Measurements from ENCODE around the gene SGMS2. TPM values are rescaled to one million over a fixed set of nuclear protein-coding genes. Genes with fewer than 3 reads are reported as not detected.

Gene SGMS2
- total RNA-seq, 1 donor from 2014 or later = 67.8 TPM

DNA sequence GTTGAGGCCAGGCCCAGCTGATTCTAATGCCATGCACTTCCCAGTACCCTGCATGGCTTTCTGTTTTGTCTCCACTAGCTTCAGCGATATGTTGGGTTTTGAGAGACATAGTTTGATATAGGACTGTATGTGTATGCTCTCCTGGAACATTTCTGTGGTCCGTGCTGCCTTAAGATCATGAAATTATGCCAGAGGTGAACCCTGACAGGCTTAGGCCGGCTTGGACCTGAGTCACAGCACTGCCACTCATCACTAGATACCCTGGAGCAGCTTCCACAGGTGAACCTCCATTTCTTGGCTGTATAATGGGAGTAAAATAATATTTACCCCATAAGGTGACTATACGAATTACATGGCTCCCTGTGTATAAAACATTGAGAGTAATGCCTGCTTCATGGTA is 6.4 kb downstream of the SGMS2 start:
- no peaks in the 10 kb centered on the region for H3K27me3 ChIP-seq
- DNase-seq (no peak), ATAC-seq (no peak)
- peaks cover 23% of the 10 kb centered on the region for H3K4me1 ChIP-seq
- no peak overlapping the region for H3K27ac ChIP-seq
- intact Hi-C loops (cut with DNase I) = no loop called here
- H3K9me3 ChIP-seq = no peaks in the 10 kb centered on the region
- TF ChIP-seq, protein P1, sequence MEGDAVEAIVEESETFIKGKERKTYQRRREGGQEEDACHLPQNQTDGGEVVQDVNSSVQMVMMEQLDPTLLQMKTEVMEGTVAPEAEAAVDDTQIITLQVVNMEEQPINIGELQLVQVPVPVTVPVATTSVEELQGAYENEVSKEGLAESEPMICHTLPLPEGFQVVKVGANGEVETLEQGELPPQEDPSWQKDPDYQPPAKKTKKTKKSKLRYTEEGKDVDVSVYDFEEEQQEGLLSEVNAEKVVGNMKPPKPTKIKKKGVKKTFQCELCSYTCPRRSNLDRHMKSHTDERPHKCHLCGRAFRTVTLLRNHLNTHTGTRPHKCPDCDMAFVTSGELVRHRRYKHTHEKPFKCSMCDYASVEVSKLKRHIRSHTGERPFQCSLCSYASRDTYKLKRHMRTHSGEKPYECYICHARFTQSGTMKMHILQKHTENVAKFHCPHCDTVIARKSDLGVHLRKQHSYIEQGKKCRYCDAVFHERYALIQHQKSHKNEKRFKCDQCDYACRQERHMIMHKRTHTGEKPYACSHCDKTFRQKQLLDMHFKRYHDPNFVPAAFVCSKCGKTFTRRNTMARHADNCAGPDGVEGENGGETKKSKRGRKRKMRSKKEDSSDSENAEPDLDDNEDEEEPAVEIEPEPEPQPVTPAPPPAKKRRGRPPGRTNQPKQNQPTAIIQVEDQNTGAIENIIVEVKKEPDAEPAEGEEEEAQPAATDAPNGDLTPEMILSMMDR (IDR thresholded peaks at IDR 0.05) = no peak
- no peak overlapping the region for H3K4me3 ChIP-seq
- H3K36me3 ChIP-seq = no peaks in the 10 kb centered on the region

DNA sequence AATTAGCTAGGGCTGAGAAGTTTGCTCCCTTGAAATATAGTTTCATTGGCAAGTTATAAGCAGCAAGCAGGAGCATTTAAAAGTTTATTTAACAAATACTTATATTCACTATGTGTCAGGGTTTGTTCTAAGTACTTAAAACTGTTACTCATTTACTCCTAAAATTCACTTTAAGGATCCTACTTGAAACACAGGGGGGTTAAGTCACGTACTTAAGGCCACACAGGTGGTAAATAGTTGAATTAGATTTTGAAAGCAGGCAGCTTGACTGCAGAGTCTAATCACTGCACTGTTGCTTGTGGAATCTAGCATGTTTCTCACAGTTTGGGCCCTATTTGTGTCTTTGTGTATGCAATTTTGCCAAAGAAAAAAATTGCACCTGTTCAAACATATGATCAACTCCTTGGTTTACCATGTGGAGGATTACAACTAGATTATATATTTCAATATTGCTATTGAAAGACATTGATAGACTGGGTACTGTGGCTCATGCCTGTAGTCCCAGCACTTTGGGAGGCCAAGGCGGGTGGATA is 7.6 kb downstream of the SGMS2 start:
- H3K27me3 ChIP-seq = no peaks in the 10 kb centered on the region
- no peaks in the 10 kb centered on the region for H3K9me3 ChIP-seq
- no peak overlapping the region for H3K27ac ChIP-seq
- no peak for DNase-seq
- H3K4me1 ChIP-seq = peaks cover 24% of the 10 kb centered on the region
- no peak overlapping the region for H3K4me3 ChIP-seq
- ATAC-seq = peak; percentile 75
- no peaks in the 10 kb centered on the region for H3K36me3 ChIP-seq
- intact Hi-C loops (cut with DNase I) = no loop called here
- TF ChIP-seq, protein P1 (IDR thresholded peaks at IDR 0.05) = no peak

DNA sequence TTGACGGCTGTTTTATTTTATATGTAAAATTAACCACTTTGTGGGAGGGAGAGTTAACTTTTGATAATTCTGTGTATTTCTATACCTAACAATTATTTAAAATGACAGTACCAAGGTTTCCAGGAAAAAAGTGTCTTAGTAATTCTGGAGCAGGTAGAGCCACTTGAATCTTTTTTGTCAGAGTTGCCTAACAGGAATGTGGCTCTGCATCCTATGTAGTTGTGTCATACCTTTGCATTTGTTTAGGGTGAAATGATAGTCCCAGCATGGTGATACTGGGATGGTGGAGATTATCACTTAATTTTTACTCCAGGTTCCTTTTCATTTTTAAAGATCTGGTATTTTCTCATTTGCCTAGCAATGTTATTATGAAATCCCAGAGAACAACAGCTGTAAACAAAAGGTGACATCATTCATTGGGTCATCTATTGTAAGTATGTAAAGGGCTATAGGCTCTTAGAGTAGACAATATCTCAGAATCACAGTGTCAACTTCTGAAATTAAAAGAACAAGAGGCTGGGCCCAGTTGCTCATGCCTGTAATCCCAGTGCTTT is 9.6 kb downstream of the SGMS2 start:
- DNase-seq (no peak), ATAC-seq (no peak)
- peaks cover 29% of the 10 kb centered on the region for H3K4me1 ChIP-seq
- H3K9me3 ChIP-seq = no peaks in the 10 kb centered on the region
- intact Hi-C loops (cut with DNase I) = no loop called here
- H3K27me3 ChIP-seq = no peaks in the 10 kb centered on the region
- no peaks in the 10 kb centered on the region for H3K36me3 ChIP-seq
- H3K27ac ChIP-seq = no peak overlapping the region
- H3K4me3 ChIP-seq = no peak overlapping the region
- TF ChIP-seq, protein P1 (IDR thresholded peaks at IDR 0.05) = no peak

DNA sequence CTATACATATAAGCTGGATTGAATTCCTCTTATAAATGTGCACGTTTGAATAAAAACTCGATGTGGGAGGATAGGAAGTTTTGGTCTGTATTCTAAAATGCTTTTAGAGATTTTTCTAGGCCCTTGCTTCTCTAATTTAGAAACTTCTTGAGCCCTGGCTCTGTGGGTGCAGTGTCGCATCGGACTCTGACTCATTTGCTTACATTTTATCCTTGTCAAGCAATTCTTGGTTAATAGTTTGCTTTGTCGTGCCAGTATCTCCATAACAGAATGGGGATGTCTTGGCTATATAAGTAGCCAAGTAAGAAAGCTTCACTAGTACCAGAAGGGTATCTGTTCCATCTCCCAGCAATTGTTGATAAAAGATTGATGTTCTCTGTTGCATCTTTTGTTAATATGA is 10.7 kb downstream of the SGMS2 start:
- Histone ChIP-seq H3K4me3 (no peak overlapping the region), H3K27me3 (no peaks in the 10 kb centered on the region), H3K9me3 (no peaks in the 10 kb centered on the region), H3K27ac (no peak overlapping the region), H3K36me3 (no peaks in the 10 kb centered on the region), H3K4me1 (peaks cover 29% of the 10 kb centered on the region)
- intact Hi-C loops (cut with DNase I) = no loop called here
- TF ChIP-seq, protein P1 (IDR thresholded peaks at IDR 0.05) = no peak
- no peak for DNase-seq
- ATAC-seq = no peak

DNA sequence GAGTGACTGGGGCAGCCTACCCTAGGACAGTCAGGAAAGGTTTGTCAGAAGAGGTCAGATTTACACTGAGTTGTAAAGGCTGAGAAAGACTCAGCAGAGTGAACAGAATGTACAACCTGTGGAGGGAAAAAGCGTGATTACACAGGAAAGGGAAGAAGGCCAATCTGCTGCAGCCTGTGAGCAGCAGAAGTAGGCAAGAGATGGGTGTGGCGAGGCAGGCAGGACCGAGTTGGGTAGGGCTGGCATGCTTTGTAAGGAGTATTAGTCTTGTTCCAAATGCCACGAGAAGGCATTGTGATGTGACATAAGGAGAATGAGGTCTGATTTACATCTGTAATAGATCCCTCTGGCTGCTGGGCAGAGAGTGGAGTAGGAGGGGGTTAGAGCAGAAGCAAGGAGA is 12.6 kb downstream of the SGMS2 start:
- H3K4me3 ChIP-seq = no peak overlapping the region
- H3K36me3 ChIP-seq = no peaks in the 10 kb centered on the region
- DNase-seq (peak; percentile 76), ATAC-seq (peak; percentile 84)
- peak overlapping the region; percentile 20 for H3K27ac ChIP-seq
- H3K9me3 ChIP-seq = no peaks in the 10 kb centered on the region
- intact Hi-C loops (cut with DNase I) = no loop called here
- TF ChIP-seq, protein P1 (IDR thresholded peaks at IDR 0.05) = no peak
- no peaks in the 10 kb centered on the region for H3K27me3 ChIP-seq
- H3K4me1 ChIP-seq = peaks cover 29% of the 10 kb centered on the region

Data from upper lobe of right lung (tissue), 1 donor.